ENCODE results near the gene POU2AF2.
"Not testable (repeated sequence)": the region's sequence is repeated elsewhere in the genome, so short reads cannot be mapped to it uniquely, and the experiment has no call there.

Gene POU2AF2

DNA sequence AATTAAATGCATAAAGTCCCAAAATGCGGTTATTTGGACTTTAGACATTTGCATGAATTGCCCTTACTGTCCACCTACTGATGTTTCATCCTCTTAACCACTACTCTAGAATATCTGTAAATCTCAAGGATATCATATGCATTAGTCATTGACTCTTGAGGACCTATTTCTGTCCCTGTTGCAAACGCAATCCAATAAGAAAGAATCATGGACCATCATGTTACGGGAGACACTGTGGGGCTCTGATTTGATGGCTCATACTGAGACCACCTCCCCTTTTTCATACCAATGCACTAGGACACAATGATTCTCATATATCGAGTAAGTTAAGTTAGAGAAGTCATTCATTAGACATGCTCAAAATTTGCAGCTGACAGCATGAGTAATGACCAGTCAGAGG lies 14.4 kb downstream of the POU2AF2 start:
- DNase-seq, result no peak

DNA sequence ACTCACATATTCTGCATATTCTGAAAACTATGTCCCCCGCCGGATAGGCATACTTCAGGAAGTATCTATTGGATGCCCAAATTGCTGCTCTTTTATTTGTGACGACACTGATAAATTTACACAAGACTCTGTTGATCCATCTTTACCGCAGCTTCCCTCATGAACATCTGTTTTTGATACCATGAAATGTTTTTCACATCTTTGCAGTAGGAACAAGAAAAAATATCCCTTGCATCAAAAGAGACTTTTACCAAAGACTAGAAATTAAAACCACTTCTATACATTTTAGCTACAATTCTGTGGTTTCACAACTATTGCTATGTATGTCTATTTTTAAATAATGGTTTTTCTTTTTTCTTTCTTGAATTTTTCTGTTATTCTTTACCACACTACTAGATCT lies 15.3 kb downstream of the POU2AF2 start:
- no peak for DNase-seq

DNA sequence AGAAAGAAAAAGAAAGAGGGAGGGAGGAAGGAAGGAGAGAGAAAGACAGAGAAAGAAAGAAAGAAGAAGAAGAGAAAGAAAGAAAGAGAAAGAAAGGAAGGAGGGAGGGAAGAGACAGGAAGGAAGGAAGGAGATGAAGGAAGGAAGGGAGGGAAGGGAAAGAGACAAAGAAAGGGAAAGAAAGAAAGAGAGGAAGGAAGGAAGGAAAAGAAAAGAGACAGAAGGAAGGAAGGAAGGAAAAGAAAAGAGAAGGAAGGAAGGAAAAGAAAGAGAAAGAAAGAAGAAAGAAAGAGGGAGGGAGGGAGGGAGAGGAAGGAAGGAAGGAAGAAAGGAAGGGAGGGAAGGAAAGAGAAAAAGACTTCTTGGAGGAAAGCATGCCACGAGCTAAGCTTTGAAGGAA lies 19.1 kb downstream of the POU2AF2 start:
- DNase-seq, result no peak

DNA sequence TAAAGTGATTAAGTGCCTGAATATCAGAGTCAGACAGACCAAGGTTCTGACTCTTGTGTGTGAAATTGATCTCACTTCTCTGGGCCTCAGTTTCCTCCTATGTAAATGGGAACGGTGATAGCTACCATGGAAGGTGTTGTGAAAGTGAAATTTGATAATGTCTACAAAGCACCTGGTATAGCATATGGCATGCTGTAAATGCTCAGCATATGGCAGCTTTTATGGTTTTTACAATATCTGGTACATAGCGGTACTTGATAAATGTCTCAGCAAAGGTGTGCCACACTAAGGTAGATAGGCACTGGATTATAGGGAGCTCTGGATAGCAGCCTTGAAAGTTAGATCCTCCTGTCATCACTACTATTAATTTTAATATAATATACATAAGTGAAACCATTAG lies 19.9 kb downstream of the POU2AF2 start:
- DNase-seq, result no peak

DNA sequence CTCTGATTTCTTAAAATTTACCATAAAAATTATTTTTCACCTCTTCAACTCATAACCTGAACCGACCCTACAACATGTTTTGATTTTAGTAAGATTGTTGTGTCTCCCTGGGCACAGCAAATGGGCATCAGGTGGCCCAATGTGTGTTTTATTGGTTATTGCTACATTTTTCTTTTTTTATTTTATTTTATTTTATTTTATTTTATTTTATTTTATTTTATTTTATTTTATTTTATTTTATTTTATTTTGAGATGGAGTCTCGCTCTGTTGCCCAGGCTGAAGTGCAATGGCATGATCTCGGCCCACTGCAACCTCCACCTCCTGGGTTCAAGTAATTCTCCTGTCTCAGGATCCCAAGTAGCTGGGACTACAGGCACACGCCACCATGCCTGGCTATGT lies 22.8 kb downstream of the POU2AF2 start:
- DNase-seq, result not testable (repeated sequence)

DNA sequence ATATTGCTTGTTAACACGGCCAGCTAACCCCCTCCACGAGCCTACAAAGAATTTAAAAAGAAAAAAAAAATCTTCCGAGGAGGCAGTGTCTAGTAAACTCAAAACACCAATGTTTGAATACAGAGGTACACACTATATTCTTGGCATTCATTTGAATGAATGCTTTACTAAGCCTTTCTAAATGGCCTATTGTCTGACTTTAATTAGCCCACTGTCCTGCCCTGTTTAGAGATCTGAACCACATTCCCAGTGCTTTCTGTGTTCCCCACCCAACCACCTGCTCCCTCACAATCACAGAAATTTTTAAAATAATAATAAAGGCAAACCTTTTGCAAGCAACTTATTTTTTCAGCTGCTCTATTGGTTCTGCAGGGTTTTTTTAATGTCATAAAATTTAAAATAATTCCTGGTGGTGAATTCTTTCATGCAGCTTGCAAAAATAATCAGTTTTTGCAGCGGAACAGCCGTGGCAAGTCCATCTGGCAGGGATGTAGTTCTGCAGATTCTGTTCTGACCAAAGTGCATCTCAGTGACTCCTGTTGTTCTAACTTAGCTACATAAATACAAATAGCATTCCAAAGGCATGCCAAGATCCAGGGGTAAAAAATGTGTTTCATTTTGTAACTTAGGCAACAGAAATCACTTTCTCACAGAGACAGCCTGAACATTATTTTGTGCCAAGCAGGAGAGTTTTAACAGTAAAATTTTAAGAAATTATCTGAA lies 23.8 kb downstream of the POU2AF2 start:
- no peak for DNase-seq

DNA sequence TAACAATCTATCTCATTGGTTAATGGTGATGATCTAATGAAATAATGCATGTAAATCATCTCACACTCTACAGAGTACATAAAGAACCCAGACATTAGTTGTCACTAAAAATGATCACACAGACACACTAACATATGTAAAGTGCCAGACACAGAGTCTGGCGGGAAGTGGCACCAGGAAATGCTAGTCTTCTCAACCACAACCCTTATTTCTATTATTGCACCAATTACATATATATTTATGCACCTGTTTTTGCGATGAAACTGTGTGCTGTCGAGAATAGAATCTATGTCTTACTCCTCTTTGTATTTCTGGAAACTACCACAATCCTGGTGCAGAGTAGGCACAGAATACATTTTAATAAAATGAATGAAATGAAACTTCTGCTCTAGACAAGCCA lies 26.9 kb downstream of the POU2AF2 start:
- DNase-seq, result no peak

DNA sequence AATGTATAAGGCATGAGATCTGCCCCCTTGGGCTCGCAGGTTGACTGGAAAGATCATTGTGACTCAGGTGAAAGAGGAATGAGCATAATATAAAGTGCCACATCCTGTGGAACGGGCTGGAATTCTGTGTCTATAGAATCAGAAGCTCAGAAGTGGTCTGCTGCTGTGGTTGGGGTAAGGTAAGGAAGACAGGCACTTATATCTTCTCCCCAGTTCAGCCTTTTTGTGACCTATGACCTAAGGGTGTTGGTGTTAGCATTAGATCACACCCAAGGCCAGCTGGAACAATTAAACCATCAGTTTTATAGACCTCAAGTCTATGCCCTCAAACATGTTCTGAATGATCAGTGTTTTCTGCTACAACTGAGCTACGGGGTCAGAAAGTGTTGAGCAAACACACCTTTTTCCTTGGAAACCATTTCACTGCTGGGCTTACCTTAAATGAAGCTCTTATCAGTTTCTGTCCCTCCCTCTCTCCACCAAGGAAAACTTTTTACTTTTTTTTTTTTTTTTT lies 37.1 kb downstream of the POU2AF2 start:
- DNase-seq, result no peak

DNA sequence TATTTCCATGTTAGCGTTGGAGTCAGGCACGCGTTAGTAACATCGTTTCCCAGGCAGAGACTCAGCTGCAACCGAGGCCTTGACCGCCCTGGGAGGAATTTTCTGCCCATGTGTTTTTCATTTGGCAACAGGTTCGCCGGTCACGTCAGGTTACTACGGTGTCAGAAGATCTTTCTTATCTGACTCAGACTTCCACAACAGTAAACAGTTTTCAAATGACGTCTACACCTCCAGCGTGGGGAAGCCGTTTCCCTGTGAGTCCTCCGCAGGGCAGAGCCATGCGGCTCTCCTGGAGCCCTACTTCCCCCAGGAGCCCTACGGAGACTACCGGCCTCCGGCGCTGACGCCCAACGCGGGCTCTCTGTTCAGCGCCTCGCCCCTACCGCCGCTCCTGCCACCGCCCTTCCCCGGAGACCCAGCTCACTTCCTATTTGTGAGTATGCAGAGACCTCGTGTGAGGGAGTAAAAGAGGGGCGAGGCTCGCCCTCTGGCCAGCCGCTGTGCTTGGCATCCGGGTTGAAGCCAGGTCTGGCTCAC lies 38.5 kb downstream of the POU2AF2 start:
- no peak for DNase-seq

DNA sequence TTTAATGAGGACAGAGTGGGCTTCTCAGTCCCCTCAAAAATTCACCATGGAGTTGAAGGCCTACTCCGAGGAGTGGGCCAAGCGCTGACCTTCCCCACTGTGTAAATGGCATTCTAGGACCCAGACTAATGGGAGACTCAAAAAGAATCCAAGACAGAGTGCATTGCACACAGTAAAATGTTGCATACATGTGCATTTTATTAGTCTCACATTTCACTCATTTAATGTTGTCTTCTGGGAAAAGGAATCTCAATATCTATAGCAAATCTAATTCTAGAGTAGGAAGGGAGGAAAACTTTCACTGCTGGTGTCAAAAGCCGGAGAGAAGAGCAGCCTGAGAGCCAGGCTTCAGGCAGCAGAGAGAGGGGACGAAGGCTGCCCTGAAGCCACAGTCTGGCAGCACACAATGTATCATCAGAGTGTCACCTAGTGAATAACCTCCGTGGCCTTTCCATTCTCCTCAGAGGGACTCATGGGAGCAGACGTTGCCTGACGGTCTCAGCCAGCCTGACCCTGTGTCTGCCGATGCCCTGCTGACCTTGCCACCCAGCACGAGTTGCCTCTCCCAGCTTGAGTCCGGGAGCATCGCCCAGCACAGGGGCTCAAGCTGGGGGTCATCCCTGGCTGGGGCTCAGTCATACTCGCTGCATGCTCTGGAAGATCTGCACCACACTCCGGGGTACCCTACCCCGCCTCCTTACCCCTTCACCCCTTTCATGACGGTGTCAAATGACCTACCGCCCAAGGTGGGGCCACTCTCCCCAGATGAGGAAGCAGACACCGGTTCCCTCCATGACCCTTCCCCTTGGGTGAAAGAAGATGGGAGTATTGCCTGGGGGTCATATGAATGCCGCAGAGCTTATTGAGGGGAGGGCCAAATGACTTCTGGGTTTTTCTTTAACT lies 39.9 kb downstream of the POU2AF2 start:
- no peak for DNase-seq

DNA sequence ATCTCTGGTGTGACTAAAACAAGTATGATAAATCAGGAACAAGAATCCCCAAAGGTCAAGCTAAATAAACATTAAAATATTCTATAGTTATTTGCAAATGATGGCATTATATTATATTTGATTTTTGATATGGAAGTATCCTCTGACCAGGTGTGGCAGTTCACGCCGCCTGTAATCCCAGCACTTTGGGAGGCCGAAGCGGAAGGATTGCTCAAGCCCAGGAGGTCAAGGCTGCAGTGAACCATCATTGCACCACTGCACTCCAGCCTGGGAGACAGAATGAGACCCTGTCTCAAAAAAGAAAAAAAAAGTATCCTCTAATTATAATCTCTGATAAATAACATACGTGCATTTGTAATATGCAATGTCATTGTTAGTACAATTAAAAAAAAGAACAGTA lies 46.2 kb downstream of the POU2AF2 start:
- no peak for DNase-seq

DNA sequence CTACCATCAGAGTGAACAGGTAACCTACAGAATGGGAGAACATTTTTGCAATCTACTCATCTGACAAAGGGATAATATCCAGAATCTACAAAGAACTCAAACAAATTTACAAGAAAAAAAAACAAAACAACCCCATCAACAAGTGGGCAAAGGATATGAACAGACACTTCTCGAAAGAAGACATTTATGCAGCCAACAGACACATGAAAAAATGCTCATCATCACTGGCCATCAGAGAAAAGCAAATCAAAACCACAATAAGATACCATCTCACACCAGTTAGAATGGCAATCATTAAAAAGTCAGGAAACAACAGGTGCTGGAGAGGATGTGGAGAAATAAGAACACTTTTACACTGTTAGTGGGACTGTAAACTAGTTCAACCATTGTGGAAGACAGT lies 46.9 kb downstream of the POU2AF2 start:
- DNase-seq, result not testable (repeated sequence)

DNA sequence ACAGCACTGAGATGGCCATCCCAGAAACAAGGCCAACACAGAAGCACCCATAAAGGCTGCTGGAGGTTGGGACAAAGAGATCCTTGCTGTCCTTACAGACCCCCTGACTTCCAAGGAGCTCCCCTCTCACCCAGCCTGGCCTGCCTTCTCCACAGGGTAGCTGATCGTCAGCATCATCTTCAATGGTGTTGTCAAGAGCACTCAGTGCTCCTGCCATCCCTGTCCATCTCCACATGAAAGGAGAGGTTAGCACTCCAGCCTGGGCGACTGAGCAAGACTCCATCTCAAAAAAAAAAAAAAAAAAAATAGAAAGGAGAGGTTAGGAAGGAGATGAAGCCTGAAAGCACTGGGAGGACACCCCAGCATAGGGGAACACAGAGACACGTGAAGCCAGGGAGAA lies 50.7 kb downstream of the POU2AF2 start:
- DNase-seq, result no peak

DNA sequence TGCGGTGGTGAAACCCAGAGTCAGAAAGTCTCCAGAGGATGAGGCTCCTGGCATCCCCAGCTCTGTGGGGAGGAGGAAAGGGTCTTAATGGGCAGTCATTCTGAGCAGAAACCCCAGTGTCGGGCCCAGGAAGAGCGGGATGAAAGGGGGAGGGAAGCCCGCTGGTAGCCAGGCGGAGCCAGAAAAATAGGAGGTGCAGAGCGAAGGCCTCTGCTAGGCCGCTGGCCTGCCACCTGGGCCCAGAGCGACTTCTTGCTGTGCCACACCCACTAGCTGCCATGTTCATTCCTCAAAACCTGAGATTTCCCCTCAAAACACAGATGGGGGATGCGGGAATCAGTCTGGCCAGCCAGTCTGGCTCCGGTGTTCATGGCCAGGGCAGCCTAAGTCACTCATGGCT lies 52.2 kb downstream of the POU2AF2 start:
- no peak for DNase-seq

DNA sequence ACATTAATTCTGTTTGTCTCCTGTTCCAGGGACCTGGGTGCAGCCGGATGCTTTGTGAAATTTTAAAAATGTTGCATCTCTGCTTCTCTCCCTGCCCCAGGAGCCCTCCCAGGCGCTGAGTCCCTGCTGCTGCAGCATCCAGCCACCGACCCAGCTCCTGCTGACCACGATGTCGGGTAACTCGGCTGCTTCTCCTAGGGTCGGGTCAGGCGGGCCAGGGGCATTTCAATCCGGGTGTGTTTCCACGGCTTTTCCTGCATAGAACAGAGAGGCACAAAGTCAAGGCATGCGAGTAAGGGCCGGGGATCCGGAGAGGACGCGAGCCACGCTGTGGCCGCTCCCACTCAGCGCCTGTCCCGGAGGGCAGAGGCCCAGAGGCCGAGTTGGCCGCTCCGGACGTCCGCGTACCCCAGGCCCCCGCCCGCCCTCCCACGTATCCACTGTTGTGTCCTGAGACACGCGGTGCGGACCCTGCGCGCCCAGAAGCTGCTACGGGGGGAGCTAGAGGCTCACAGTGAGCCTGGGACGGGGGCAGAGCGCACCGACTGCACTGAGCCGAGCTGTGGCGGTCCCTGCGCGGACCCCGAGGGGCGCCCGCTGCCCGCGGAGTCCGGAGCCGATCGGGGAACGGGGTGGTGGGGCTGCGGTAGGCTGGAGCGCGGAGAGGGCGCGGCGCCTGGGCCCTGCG lies 53.0 kb downstream of the POU2AF2 start, which contains the start of gene POU2AF3:
Gene POU2AF3, plus strand, starts transcription at position 134 of the 688 bp plus-strand sequence. Its CDS starts 36 bp downstream, at position 170.
- DNase-seq, result no peak

DNA sequence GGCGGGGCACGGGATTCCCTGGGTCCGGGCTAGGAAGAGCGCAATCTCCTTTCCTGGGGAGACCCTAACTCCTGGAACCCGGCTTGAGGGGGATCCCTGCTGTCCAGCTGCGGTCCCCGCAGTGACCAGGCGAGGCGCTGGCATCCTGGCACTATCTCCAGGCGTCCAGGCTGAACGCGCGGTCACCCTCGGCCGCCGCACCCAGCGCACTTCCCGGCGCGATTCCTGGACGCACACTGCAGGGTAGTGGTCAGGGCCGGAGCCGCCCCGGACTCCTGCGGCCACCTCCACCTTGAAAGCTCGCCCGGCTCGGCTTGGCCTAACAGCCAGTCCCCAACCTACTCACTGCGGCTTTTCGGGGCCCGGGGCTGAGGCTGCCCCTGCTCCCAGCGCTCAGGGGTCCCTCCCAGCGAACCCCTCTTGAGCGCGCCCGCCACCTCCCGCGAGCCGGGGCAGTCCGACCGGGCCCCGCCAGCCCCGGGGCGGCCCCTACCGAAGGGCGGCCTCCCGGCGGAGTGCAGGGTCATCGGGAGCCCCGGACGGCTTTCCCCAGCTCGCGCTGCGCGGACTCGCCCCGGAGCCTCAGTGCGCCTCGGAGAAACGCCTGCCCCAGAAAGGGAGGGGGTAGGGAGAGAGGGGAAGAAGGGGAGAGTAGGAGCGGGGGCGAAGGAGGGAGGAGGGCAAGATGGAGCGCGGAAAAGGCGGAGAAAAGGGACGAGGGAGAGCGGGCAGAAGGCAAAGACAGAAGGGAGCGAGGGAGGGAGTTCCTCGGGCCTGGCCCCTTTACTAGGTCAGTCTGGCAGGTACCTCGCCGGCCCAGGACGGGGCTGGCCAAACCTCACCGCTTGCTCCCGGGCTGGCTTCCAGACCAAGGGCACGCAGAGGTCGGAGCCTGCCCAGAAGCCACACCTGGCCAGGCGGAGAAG lies 53.8 kb downstream of the POU2AF2 start:
- DNase-seq, result no peak

DNA sequence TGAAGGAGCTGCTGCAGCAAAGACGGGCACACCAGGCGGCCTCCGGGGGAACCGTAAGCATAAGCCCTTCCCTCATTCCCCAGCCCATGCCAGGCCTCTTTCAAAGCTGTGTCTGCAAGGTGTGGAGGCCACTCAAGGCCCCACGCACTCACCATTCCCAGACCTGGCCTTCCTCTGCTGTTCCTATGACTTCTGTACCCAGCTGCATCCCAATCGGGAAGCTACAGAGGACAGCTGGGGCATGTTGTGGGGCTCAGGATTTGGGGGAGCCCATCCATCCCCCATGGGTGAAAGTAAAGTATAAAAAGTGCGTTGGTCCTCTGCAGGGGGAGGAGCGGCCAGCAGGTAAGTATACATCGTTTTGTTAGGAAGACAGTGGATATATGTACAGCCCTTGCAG lies 55.0 kb downstream of the POU2AF2 start:
- DNase-seq, result no peak

DNA sequence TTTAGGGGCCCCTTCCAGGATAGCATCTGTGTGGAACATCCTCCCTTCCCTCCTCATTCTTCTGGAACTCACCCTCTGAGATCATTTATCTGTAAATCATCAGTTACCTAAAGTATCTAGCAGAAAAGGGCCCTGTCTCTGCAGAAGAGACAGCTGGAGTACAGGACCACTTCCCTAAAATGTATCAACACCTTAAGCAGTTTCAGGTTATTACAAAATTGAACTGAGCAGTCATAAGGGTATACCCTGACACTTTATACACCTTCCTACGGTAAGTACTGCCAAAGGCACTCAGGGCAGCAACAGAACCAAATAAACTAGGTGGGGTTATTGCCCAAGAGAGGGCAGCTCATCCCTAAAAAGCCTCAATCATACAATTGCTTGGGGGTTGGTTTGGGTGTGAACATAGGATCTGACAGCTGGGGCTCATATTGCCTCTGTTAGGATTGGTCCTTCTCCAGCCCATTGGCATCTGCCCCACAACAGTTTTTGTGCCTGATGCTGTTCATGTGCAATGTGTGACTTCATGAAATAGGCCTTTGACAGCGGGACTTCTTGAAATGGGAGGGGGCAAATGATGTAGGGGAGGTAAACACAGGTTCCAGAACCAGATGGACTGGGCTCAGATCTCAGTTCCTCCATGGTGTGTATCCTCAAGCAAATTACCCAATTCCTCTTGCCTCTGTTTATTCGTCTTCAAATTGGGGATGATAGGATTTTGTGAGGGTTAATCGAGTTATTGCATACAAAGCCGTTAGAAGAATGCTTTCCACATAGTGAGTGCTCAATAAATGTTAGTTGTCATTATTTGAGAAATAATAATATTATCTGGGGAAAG lies 55.7 kb downstream of the POU2AF2 start:
- no peak for DNase-seq

DNA sequence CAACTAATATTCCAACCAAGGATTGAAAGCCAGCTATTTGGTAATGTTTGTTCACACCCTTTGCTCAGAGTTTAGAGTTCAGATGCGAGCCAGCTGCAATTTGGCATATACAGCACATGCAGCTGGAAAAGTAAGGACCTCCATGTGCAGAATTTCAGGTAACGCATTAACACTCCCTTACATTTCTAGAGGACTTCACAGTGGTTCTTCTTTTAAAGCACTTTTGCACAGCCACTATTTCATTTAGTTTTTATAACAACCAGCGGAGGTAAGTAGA lies 56.3 kb downstream of the POU2AF2 start:
- DNase-seq, result no peak

DNA sequence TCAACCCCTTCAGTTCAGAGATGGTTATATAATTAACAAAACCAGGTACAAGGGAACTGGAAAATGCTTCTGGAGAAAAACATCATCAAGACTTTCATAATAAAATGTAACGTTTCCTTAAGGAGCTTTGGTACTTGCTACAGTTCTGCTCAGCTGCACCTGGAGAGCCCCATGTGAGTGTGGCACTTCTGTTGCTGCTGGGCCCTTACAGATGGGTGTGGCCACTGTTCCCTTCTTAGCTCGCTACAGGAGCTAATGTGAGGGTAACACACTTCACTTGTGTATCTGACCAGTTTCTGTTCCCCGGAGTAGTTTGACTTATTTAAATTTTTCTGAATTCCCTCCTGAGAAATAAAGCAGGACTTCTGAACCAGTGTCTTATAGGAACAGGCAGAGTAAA lies 56.8 kb downstream of the POU2AF2 start:
- no peak for DNase-seq

DNA sequence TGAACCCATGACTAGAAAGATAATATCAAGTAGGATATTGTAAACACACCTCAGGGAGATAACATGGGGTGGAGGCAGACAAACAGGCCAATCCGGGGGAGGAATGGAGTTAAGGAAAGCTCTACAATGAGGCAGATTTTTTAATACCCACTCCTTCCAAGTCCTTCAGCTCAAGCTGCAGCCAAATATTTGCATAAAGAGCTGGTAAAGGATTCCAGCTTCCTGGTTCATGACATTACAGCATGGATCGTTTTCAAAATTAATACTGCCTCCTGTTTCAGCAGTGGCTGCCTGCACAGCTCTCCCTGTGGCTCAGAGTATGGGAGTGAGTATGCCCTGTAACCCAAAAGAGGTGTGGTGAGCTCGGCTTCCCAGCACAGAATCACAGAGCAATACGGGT lies 57.9 kb downstream of the POU2AF2 start:
- no peak for DNase-seq
